ENCODE results near the gene ACOX1.

DNA sequence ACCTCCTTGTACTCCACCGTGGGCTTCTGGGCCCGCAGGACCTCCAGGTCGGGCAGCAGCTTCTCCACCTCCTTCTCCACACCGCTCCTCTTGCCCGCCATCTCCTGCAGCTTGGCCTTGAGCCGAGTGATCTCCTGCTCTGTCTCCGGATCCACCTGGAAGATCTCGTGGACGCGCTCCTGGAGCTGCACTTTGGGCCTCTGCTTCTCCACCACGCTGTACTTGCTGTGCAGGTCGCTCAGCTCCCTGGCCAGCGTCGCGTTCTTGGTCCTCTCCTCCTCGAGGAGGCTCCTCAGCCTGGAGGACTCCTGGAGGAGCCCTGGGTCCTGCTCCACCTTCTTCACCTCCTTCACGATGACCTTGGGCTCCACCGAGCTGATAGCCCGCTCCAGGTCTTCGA is 30.5 kb upstream of the ACOX1 start:
- TF ChIP-seq, protein P1, sequence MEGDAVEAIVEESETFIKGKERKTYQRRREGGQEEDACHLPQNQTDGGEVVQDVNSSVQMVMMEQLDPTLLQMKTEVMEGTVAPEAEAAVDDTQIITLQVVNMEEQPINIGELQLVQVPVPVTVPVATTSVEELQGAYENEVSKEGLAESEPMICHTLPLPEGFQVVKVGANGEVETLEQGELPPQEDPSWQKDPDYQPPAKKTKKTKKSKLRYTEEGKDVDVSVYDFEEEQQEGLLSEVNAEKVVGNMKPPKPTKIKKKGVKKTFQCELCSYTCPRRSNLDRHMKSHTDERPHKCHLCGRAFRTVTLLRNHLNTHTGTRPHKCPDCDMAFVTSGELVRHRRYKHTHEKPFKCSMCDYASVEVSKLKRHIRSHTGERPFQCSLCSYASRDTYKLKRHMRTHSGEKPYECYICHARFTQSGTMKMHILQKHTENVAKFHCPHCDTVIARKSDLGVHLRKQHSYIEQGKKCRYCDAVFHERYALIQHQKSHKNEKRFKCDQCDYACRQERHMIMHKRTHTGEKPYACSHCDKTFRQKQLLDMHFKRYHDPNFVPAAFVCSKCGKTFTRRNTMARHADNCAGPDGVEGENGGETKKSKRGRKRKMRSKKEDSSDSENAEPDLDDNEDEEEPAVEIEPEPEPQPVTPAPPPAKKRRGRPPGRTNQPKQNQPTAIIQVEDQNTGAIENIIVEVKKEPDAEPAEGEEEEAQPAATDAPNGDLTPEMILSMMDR (IDR thresholded peaks at IDR 0.05), result no peak
- TF ChIP-seq POLR2A (IDR thresholded peaks at IDR 0.05), result no peak
- no peak for TF ChIP-seq POLR2AphosphoS5 (IDR thresholded peaks at IDR 0.05)
